Fibroblast of the aortic adventitia (primary cell): ENCODE results near the gene NR2F1. TPM values are rescaled to one million over a fixed set of nuclear protein-coding genes. Genes with fewer than 3 reads are reported as not detected.

Experiments used
- DNase-seq: peaks from one replicate; pipeline ENCODE4 v3.0.0-alpha.2; 2010; ENCODE audit warnings: low read depth
- H3K4me3 ChIP-seq: 2 replicates; pipeline ENCODE4 v1.5.1; 2011; ENCODE audit warnings: low read depth, mild to moderate bottlenecking, control low read depth, low read length, moderate library complexity
- CTCF ChIP-seq: IDR thresholded peaks from 2 replicates; pipeline ENCODE4 v1.5.1; 2011; ENCODE audit warnings: mild to moderate bottlenecking, low read length, control low read depth, inconsistent platforms; ENCODE audit not compliant: insufficient read depth
- total RNA-seq: library from RNA; depleted of rRNA; stranded (reverse); fragments of >200 nt; gene quantifications from 2 replicates; pipeline ENCODE4 v1.2.3, GENCODE V29; 2012; ENCODE audit warnings: low replicate concordance

Gene NR2F1
- total RNA-seq, 1 donor = 8.0 TPM

- no peak for TF ChIP-seq CTCF
- peak overlapping the region; percentile 89 for H3K4me3 ChIP-seq
- DNase-seq = no peak
Measured at GRCh38 chr5:93579692-93580062, 3.3 kb upstream of the NR2F1 start.

DNA sequence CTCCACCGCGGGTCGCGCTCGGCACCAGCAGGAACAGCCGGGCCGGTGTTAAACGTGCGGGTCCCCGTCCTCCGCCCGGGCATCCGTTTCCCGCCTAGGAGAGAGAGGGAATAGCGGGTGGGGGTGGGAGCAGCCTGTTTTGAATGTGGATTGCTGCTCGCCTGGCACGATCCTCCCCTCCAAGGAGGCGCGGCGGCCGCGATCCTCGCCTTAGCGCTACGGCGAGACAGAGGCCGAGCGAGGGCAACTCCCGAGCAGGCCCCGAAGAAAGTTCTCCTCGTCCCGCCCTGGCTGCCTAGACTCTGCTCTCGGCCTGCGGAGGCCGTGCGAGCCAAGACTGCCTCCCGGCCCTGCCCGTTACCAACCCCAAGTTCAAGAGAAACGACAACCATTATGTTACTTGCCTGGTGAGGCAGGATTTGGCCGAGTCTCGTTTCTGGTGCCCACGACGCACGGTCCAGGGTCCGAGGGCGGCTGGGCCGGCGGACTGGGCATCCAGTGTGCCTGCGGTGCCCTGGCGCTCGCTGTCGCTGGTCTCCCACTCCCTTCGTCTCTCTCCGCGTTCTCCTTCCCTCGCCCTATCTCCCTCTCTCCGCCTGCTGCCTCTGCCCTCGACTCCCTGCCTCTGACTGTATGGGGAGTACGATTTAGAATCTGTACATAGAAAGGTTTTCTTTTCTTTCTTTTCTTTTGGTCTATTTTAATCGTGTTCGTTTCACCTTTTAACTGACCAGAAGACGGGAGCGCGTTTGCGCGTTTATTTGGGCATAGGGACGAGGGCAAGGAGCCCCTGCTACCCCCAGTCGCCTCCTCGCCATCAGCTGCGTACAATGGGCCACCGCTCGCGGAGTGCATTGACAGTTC lies 2.7 kb upstream of the NR2F1 start:
- TF ChIP-seq CTCF = no peak
- peak; percentile 49 for DNase-seq
- H3K4me3 ChIP-seq = peak overlapping the region; percentile 89

DNA sequence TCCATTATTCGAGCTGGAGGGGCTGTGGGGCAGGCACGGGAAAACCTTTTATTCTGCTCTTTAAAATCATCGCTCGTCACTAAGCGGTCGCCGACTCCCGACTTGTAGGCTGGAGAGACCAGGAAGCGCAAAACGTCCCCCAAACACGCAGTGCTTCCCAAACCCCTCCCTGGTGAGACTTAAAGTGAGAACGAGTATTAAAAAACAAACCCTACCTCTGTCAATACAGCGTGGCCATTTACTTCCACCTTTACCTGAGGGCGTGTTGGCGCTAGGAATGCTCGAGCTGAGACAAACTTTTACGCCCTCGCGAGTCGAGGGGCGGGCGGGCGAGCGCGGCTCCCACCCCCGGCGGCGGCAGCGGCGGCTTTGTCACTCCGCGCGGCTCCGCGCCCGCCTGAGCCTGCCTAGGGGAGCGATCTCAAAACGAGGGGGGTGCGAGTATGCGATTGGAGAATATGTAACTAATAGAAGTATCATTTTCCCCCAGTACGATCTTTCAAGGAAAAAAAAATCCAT lies 2.0 kb upstream of the NR2F1 start, which contains the start of gene NR2F1-AS1:
Gene NR2F1-AS1, minus strand, starts transcription at position 293 of the 519 bp plus-strand sequence.
- peak within 1 kb of the TSS; percentile 89 for H3K4me3 ChIP-seq
- DNase-seq = peak; percentile 62
- TF ChIP-seq CTCF = no peak

GRCh38 chr5:93582167-93582462 lies 907 bp upstream of the NR2F1 start:
- no peak for DNase-seq
- no peak for TF ChIP-seq CTCF
- peak overlapping the region; percentile 89 for H3K4me3 ChIP-seq

GRCh38 chr5:93583439-93583767 lies 381 bp downstream of the NR2F1 start:
- no peak for TF ChIP-seq CTCF
- peak overlapping the region; percentile 89 for H3K4me3 ChIP-seq
- DNase-seq = peak; percentile 51

- H3K4me3 ChIP-seq = peak overlapping the region; percentile 89
- peak; percentile 56 for DNase-seq
Measured at GRCh38 chr5:93583768-93584595, 960 bp downstream of the NR2F1 start.

More at GRCh38 chr5:93583768-93584595, 960 bp downstream of the NR2F1 start:
- TF ChIP-seq CTCF = no peak
